Endothelial cell of umbilical vein (primary cell): ENCODE results near the gene B3GNT7. TPM values are rescaled to one million over a fixed set of nuclear protein-coding genes. Genes with fewer than 3 reads are reported as not detected.

Experiments used
- BruUV-seq: library from RNA; stranded (reverse); fragments of 400-500 nt; replicated peaks from 2 replicates; lab custom pipeline; 2021; lab: Mats Ljungman, UMichigan
- CTCF ChIA-PET: fragments of 300-600, 350-600 bp; sonication (Branson Sonifier 250); formaldehyde crosslinking; loops from one replicate; lab custom pipeline; 2021; ENCODE audit warnings: antibody characterized with exemption, inconsistent platforms; lab: Charles Lee
- POLR2A ChIA-PET: fragments of 300-600, 350-600 bp; sonication (Branson Sonifier 250); formaldehyde crosslinking; loops from one replicate; lab custom pipeline; 2021; ENCODE audit warnings: antibody characterized with exemption, inconsistent platforms; lab: Charles Lee
- DNase-seq: peaks from one replicate; pipeline ENCODE4 v3.0.0-alpha.2; 2011; ENCODE audit warnings: low read depth, low spot score
- FAIRE-seq: peaks from 2 replicates; lab custom pipeline; 2011; peaks lifted over from hg19 to GRCh38; lab: Jason Lieb, UNC
- H2AFZ ChIP-seq: 2 replicates; pipeline ENCODE4 v1.6.0; 2012; ENCODE audit warnings: low read depth, low read length, control low read depth, inconsistent platforms
- H3K27ac ChIP-seq: 2 replicates; pipeline ENCODE4 v1.5.1; 2011; ENCODE audit warnings: low read depth, mild to moderate bottlenecking, control low read depth, low read length, moderate library complexity; ENCODE audit not compliant: insufficient read depth
- H3K27me3 ChIP-seq, 2 experiments: 2 replicates each; pipeline versions ENCODE4 v1.6.0 to v1.6.1; 2011; ENCODE audit warnings: low read length in 2 of 2, mixed read lengths in 1 of 2; ENCODE audit not compliant: control insufficient read depth in 2 of 2, insufficient read depth in 2 of 2
- H3K36me3 ChIP-seq, 2 experiments: 2 replicates in 1 of 2; 3 replicates in 1 of 2; pipeline ENCODE4 v1.5.1; 2011; ENCODE audit warnings: low read length in 2 of 2, mild to moderate bottlenecking in 1 of 2, moderate library complexity in 1 of 2; ENCODE audit not compliant: control insufficient read depth in 2 of 2, insufficient read depth in 2 of 2; ENCODE audit errors: extremely low read depth in 1 of 2
- H3K4me1 ChIP-seq: 3 replicates; pipeline ENCODE4 v1.5.1; 2011; ENCODE audit warnings: mild to moderate bottlenecking, low read length; ENCODE audit not compliant: control insufficient read depth, insufficient read depth; ENCODE audit errors: extremely low read depth
- H3K4me2 ChIP-seq: 2 replicates; pipeline ENCODE4 v1.6.1; 2011; ENCODE audit warnings: low read length, control low read depth, mixed read lengths; ENCODE audit not compliant: insufficient read depth
- H3K4me3 ChIP-seq, 3 experiments: fragments of 200-600 bp in 1 of 3; sonication (generic), shearing (Covaris generic) in 1 of 3; replicated peaks in 1 of 3; 2 replicates each; pipeline ENCODE4 v1.5.1; 2011 to 2016; ENCODE audit warnings: control low read depth in 3 of 3, low read length in 3 of 3, mild to moderate bottlenecking in 2 of 3, inconsistent platforms in 1 of 3, low read depth in 1 of 3, moderate library complexity in 1 of 3; ENCODE audit not compliant: insufficient read depth in 1 of 3
- H3K79me2 ChIP-seq: 2 replicates; pipeline ENCODE4 v1.6.0; 2012; ENCODE audit warnings: low read length, inconsistent platforms; ENCODE audit not compliant: control insufficient read depth, insufficient read depth
- H3K9ac ChIP-seq: replicated peaks from 2 replicates; pipeline ENCODE3; 2011; ENCODE audit warnings: low read length, control low read depth; ENCODE audit not compliant: insufficient read depth; ENCODE audit errors: extremely low read depth
- H3K9me1 ChIP-seq: replicated peaks from 3 replicates; pipeline ENCODE4 v1.6.0; 2011; ENCODE audit warnings: mild to moderate bottlenecking, low read length; ENCODE audit not compliant: control insufficient read depth, insufficient read depth; ENCODE audit errors: extremely low read depth
- H3K9me3 ChIP-seq: replicated peaks from 2 replicates; pipeline ENCODE4 v1.5.1; 2012; ENCODE audit warnings: low read length, inconsistent platforms; ENCODE audit not compliant: control insufficient read depth, insufficient read depth
- H4K20me1 ChIP-seq: replicated peaks from 2 replicates; pipeline ENCODE3; 2011; ENCODE audit warnings: mild to moderate bottlenecking, low read length; ENCODE audit not compliant: control insufficient read depth, insufficient read depth; ENCODE audit errors: extremely low read depth
- EZH2 ChIP-seq: IDR thresholded peaks from 2 replicates; pipeline ENCODE4 v1.6.1; 2012; ENCODE audit warnings: borderline replicate concordance, low read depth, mild to moderate bottlenecking, moderate library complexity, low read length, inconsistent platforms; ENCODE audit not compliant: severe bottlenecking
- FOS ChIP-seq: IDR thresholded peaks from 2 replicates; pipeline ENCODE4 v1.6.1; 2011; ENCODE audit warnings: mild to moderate bottlenecking, low read length, moderate library complexity, borderline replicate concordance; ENCODE audit not compliant: insufficient read depth
- GATA2 ChIP-seq: IDR thresholded peaks from 2 replicates; pipeline ENCODE4 v1.7.0; 2011; ENCODE audit warnings: low read depth, mild to moderate bottlenecking, moderate library complexity, mixed read lengths, low read length; ENCODE audit not compliant: insufficient read length, insufficient read depth
- JUN ChIP-seq: IDR thresholded peaks from 2 replicates; pipeline ENCODE4 v1.6.1; 2011; ENCODE audit warnings: borderline replicate concordance, low read depth; ENCODE audit not compliant: insufficient read length, insufficient read depth
- MYC ChIP-seq: IDR thresholded peaks from one replicate; pipeline ENCODE4 v1.6.1; 2011; ENCODE audit warnings: mild to moderate bottlenecking, low read depth, low read length
- POLR2A ChIP-seq: IDR thresholded peaks from 2 replicates; pipeline ENCODE4 v1.6.1; 2012; ENCODE audit warnings: low read depth, mild to moderate bottlenecking, control low read depth, low read length
- POLR2AphosphoS5 ChIP-seq: IDR thresholded peaks from 2 replicates; pipeline ENCODE4 v1.6.1; 2012; ENCODE audit warnings: low read depth, mild to moderate bottlenecking, control low read depth, low read length, moderate library complexity; ENCODE audit not compliant: insufficient read depth
- dilution Hi-C: fragments of 300-500 bp; cut with MboI; formaldehyde crosslinking; loops from one replicate; pipeline ENCODE4 v1.15.0; 2019; ENCODE audit warnings: low sequenced_read_pairs; ENCODE audit not compliant: extremely low pct_ligation_motif_present
- intact Hi-C: fragments of 100-400 bp; cut with micrococcal nuclease; formaldehyde crosslinking; loops from one replicate; pipeline ENCODE4 v1.10.0; 2022
- polyA plus RNA-seq, 4 experiments: library from polyadenylated mRNA; depleted of rRNA in 3 of 4; stranded (reverse) in 3 of 4; unstranded in 1 of 4; fragments of >200 nt; gene quantifications; 2 replicates each; pipeline versions ENCODE4 v1.2.1 to v1.2.3, GENCODE V29; 2011 to 2012; ENCODE audit warnings: missing spikeins in 1 of 4
- total RNA-seq: library from RNA; stranded (reverse); gene quantifications from 2 replicates; pipeline ENCODE4 v1.2.3, GENCODE V29; 2021
- TF ChIP-seq, protein P1 (sequence below): IDR thresholded peaks from 2 replicates; pipeline ENCODE4 v1.6.1; 2011; ENCODE audit not compliant: insufficient read depth, insufficient read length
- TF ChIP-seq, protein P2 (sequence below), 2 donors: IDR thresholded peaks; 1 replicate in 1 of 2; 2 replicates in 1 of 2; pipeline ENCODE4 v1.5.1; 2011; ENCODE audit warnings: low read length in 2 of 2, mild to moderate bottlenecking in 2 of 2, moderate library complexity in 2 of 2, control low read depth in 1 of 2, inconsistent platforms in 1 of 2, low read depth in 1 of 2; ENCODE audit not compliant: insufficient read depth in 1 of 2; ENCODE audit errors: extremely low read depth in 1 of 2

Gene B3GNT7
- total and polyA plus RNA-seq, 2 donors (not counting 3 experiments of a cell fraction or from before 2014, with no cell fraction given), result 0.39 to 1.2 TPM

- DNase-seq, result no peak
- Histone ChIP-seq H3K27ac (no peak overlapping the region), H3K36me3 (no peaks in the 10 kb centered on the region), H3K4me1 (no peaks in the 10 kb centered on the region), H4K20me1 (no peaks in the 10 kb centered on the region), H3K9ac (no peak overlapping the region), H3K9me1 (no peaks in the 10 kb centered on the region), H3K4me2 (no peak overlapping the region), H3K4me3 (no peak overlapping the region), H2AFZ (no peak overlapping the region), H3K27me3 (peaks cover 2 to 3% of the 10 kb centered on the region in 2 experiments), H3K79me2 (no peaks in the 10 kb centered on the region), H3K9me3 (no peaks in the 10 kb centered on the region)
- dilution Hi-C loops (no loop called here), intact Hi-C loops (no loop called here)
- BruUV-seq, result no TSS peak
- POLR2A ChIA-PET, result no interaction called here
- CTCF ChIA-PET, result interaction anchor here (1.2 kb wide), 1 partner anchor 318 kb away, joined by 3 read pairs; no protein-coding TSS in a partner anchor
- FAIRE-seq, result no peak
- TF ChIP-seq EZH2 (no peak), POLR2A (no peak), MYC (no peak), POLR2AphosphoS5 (no peak), FOS (no peak), GATA2 (no peak), JUN (no peak)
- TF ChIP-seq, protein P1, sequence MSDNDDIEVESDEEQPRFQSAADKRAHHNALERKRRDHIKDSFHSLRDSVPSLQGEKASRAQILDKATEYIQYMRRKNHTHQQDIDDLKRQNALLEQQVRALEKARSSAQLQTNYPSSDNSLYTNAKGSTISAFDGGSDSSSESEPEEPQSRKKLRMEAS, result no peak
- TF ChIP-seq, protein P2, sequence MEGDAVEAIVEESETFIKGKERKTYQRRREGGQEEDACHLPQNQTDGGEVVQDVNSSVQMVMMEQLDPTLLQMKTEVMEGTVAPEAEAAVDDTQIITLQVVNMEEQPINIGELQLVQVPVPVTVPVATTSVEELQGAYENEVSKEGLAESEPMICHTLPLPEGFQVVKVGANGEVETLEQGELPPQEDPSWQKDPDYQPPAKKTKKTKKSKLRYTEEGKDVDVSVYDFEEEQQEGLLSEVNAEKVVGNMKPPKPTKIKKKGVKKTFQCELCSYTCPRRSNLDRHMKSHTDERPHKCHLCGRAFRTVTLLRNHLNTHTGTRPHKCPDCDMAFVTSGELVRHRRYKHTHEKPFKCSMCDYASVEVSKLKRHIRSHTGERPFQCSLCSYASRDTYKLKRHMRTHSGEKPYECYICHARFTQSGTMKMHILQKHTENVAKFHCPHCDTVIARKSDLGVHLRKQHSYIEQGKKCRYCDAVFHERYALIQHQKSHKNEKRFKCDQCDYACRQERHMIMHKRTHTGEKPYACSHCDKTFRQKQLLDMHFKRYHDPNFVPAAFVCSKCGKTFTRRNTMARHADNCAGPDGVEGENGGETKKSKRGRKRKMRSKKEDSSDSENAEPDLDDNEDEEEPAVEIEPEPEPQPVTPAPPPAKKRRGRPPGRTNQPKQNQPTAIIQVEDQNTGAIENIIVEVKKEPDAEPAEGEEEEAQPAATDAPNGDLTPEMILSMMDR (IDR thresholded peaks at IDR 0.05; ENCODE audit: extremely low read depth in 1 of 2, insufficient read depth in 1 of 2, low read depth in 1 of 2, low read length in 2 of 2), result no peak
Observed at GRCh38 chr2:231422056-231422455, 26.5 kb downstream of the B3GNT7 start.
